ENCODE data around the gene PCSK5. TPM values are rescaled to one million over a fixed set of nuclear protein-coding genes. Genes with fewer than 3 reads are reported as not detected.
A peak's percentile ranks its signal among the peaks of the same experiment; 100 is the strongest.

PCSK5 gene
- total and polyA plus RNA-seq, 12 donors = 2.2 to 31.8 (median 8.4) TPM

DNA sequence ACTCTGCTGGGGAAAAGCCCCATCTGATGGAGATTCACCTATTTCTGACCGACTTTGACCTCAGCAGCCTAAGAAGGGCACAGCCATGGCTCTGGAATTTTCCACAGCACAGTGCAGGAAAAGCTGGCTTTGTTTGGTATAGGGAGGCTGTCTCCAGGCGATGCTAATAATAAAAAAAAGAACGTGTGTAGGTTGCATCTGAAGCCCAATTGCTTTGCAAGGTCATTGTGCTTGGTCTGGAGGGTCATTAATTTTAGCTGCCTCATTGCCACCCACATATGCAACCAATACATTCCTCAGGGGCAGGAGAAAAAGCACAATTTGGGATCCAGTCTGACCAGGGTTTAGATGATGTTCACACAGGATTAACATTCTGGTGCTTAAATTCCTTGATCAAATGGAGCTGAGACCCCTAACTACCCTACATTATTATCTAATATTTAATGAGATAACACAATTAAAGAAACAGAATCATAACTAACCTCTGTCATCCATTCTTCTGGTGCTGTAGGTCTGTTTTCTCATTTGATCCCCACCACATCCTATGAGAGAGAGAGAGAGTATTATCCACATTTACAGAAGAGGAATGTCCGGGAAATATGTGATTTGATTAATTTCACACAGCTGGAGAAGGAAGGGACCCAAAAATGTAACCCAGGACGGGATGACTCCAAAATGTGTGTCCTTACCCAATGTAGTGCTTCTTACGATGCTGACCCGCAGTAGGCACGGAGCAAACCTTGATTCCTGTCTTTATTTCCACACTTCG, 327.8 kb downstream of the PCSK5 start:
- H3K4me1 ChIP-seq (replicated peaks in 1 of 2) = peaks cover 16 to 25% of the 10 kb centered on the region in 2 donors
- 63 to 77% (median 71%) methylated on average over 9 of the region's 9 CpGs for WGBS, 4 donors
- no peak overlapping the region for H3K4me3 ChIP-seq
- DNase-seq = no peak
- H3K27me3 ChIP-seq = no peaks in the 10 kb centered on the region
- H3K27ac ChIP-seq = no peak overlapping the region
- no peaks in the 10 kb centered on the region for H3K36me3 ChIP-seq (replicated peaks in 1 of 2)
- no peaks in the 10 kb centered on the region for H3K9me3 ChIP-seq (replicated peaks in 1 of 3)
- TF ChIP-seq POLR2A (IDR thresholded peaks at IDR 0.05) (no peak), CTCF (IDR thresholded peaks at IDR 0.05) (no peak)
- intact Hi-C loops (cut with DNase I) = no loop called here

GRCh38 chr9:76218886-76219445, 328.5 kb downstream of the PCSK5 start:
- Histone ChIP-seq H3K36me3 (replicated peaks in 1 of 2) (no peaks in the 10 kb centered on the region), H3K9me3 (replicated peaks in 1 of 3) (no peaks in the 10 kb centered on the region), H3K27me3 (no peaks in the 10 kb centered on the region), H3K27ac (no peak overlapping the region), H3K4me3 (no peak overlapping the region), H3K4me1 (replicated peaks in 1 of 2) (peaks cover 21 to 29% of the 10 kb centered on the region in 2 donors)
- TF ChIP-seq CTCF (IDR thresholded peaks at IDR 0.05) (no peak), POLR2A (IDR thresholded peaks at IDR 0.05) (no peak)
- 78 to 84% (median 81%) methylated on average over 9 of the region's 9 CpGs for WGBS, 4 donors
- intact Hi-C loops (cut with DNase I) = no loop called here
- no peak for DNase-seq

GRCh38 chr9:76219560-76220151, 329.2 kb downstream of the PCSK5 start:
- H3K36me3 ChIP-seq (replicated peaks in 1 of 2) = no peaks in the 10 kb centered on the region
- H3K9me3 ChIP-seq (replicated peaks in 1 of 3) = no peaks in the 10 kb centered on the region
- H3K4me3 ChIP-seq = no peak overlapping the region
- peaks cover 25 to 32% of the 10 kb centered on the region in 2 donors for H3K4me1 ChIP-seq (replicated peaks in 1 of 2)
- no peak overlapping the region for H3K27ac ChIP-seq
- H3K27me3 ChIP-seq = no peaks in the 10 kb centered on the region
- no peak for DNase-seq
- WGBS, 4 donors = 81 to 91% (median 87%) methylated on average over 11 of the region's 11 CpGs
- TF ChIP-seq CTCF (IDR thresholded peaks at IDR 0.05) (peak in 1 of 6 experiments; percentile 28), POLR2A (IDR thresholded peaks at IDR 0.05) (no peak)
- intact Hi-C loops (cut with DNase I) = no loop called here

DNA sequence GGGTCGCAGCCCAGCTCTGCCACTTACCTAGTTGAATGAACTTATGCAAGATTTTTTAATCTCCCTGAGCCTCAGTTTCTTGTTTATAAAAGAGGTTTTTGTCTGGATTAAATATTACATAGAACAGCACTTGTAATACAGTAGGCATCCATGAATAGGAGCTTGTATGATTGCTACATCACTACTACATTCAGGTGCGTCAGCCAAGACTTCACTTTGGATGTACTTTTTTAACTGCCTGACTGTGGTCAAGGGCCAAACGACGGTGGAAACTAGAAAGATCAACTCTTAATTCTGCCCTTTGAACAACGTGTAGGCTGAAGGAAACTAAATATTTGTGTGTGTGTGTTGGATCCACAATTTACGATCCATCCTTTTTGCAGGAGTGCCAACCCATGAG, 330.9 kb downstream of the PCSK5 start:
- no peaks in the 10 kb centered on the region for H3K27me3 ChIP-seq
- peaks cover 14% of the 10 kb centered on the region in 2 donors for H3K4me1 ChIP-seq (replicated peaks in 1 of 2)
- no peaks in the 10 kb centered on the region for H3K9me3 ChIP-seq (replicated peaks in 1 of 3)
- intact Hi-C loops (cut with DNase I) = no loop called here
- 84 to 85% (median 85%) methylated on average over 6 of the region's 6 CpGs for WGBS, 4 donors
- H3K36me3 ChIP-seq (replicated peaks in 1 of 2) = no peaks in the 10 kb centered on the region
- DNase-seq = no peak
- no peak overlapping the region for H3K4me3 ChIP-seq
- no peak for TF ChIP-seq CTCF (IDR thresholded peaks at IDR 0.05)
- TF ChIP-seq POLR2A (IDR thresholded peaks at IDR 0.05) = no peak
- no peak overlapping the region for H3K27ac ChIP-seq

All from adrenal gland (tissue), 12 donors.